Thyroid gland (tissue), 4 donors: ENCODE measurements around the gene RPL35A.

Experiments used
- POLR2A ChIP-seq, 2 donors: fragments of 450-650 bp; IDR thresholded peaks; one replicate each; pipeline ENCODE4 v1.6.1; 2017; ENCODE audit warnings: antibody characterized with exemption in 2 of 2, mild to moderate bottlenecking in 2 of 2, moderate library complexity in 1 of 2
- TF ChIP-seq, protein P1 (sequence below), 6 experiments: fragments of 200-600 bp in 3 of 6; fragments of 450-650 bp in 3 of 6; sonication (generic) in 3 of 6; IDR thresholded peaks; one replicate each; pipeline ENCODE4 v1.5.1; 2016 to 2019; ENCODE audit warnings: antibody characterized with exemption in 6 of 6, mild to moderate bottlenecking in 2 of 6, inconsistent platforms in 1 of 6, moderate library complexity in 1 of 6

DNA sequence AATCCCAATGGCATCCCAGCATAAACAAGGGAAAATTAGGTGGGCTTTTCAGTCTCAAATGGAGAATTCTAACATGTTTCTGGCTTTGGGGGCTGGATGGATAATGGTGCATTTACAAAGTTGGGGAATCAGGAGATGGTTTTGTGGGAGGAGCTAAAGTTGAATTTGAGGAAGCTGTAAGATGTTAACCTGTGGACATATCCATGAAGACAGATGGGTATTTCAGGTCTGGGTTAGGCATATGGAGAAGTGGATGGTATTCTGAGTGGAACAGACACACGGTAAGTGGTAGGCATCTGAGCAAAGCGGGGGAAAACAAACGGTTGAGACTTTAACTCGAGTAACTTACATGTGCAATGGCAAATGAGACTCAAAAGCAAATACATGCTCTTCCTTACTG lies 8.4 kb downstream of the RPL35A start:
- TF ChIP-seq, protein P1, sequence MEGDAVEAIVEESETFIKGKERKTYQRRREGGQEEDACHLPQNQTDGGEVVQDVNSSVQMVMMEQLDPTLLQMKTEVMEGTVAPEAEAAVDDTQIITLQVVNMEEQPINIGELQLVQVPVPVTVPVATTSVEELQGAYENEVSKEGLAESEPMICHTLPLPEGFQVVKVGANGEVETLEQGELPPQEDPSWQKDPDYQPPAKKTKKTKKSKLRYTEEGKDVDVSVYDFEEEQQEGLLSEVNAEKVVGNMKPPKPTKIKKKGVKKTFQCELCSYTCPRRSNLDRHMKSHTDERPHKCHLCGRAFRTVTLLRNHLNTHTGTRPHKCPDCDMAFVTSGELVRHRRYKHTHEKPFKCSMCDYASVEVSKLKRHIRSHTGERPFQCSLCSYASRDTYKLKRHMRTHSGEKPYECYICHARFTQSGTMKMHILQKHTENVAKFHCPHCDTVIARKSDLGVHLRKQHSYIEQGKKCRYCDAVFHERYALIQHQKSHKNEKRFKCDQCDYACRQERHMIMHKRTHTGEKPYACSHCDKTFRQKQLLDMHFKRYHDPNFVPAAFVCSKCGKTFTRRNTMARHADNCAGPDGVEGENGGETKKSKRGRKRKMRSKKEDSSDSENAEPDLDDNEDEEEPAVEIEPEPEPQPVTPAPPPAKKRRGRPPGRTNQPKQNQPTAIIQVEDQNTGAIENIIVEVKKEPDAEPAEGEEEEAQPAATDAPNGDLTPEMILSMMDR (IDR thresholded peaks at IDR 0.05) = no peak
- TF ChIP-seq POLR2A (IDR thresholded peaks at IDR 0.05) = no peak
